SIG-M5 (cell line): ENCODE data around the gene DNER.
A peak's percentile ranks its signal among the peaks of the same experiment; 100 is the strongest.

ENCODE experiments used
- DNase-seq: peaks from one replicate; lab custom pipeline; 2025; lab: John Stamatoyannopoulos, UW

Gene DNER

DNA sequence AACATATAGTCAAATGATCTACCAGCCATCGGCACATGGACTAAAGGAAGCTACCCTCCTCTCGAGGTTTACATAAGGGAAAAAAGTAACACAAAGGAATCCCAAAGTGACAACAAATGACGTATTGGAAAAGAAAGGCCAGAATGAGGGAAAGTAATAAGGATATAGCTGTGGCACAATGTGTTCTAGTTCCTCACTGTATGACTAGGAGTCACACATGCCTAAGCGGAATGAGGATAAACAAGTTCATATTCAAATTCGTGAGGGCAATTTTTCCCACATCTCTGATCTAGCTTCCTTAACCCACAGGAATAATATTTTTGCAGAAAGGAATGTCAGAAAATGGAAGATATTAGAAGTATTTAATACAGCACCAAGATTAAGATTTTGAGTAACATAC, 281.0 kb downstream of the DNER start:
- no peak for DNase-seq

DNA sequence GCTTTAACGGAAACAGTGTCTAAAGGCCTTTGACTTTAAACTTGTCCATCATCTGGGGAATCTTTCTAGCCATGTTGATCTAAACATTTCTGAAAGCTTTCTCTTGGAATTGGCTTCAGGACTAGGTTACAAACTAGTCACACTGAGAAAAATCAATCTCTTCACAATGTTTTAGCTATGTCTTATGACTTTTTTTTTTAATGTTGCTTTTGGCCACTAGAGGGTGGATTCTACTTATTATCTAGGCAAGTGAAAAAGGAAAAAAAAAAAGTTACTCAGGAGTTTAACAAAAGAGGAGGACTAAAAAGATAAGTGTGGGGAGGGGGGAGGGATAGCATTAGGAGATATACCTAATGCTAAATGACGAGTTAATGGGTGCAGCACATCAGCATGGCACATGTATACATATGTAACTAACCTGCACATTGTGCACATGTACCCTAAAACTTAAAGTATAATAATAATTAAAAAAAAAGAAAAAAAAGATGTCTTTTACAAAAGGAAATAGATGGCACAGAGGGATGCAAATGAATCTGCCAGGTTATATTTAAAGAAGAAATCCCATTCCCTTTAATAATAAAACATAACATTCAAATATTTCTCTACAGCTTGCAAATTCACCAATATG, 282.9 kb downstream of the DNER start:
- no peak for DNase-seq

- DNase-seq = no peak
Measured at GRCh38 chr2:229429589-229429988, 284.8 kb downstream of the DNER start.

- no peak for DNase-seq
Measured at GRCh38 chr2:229426464-229426863, 287.9 kb downstream of the DNER start.

DNA sequence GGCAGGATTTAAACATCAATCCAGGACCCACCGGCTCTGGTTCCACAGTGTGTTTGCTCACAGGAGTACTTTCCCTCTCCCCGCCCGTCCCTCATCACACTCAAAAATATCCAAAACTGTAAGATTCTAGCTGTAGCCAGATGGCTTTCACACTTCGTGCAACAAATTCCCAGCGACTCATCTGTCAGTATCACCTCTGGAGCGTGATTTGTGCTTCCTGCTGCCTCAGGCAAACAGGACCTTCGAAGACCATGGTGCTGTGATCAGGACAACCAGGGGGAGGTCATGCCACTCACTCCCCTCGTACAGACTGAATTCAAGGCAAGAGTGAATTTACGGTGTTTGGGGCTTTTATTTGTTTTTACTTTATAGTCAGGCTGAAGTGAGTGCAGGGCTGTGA, 288.8 kb downstream of the DNER start:
- DNase-seq = no peak

GRCh38 chr2:229422063-229422462, 292.3 kb downstream of the DNER start:
- no peak for DNase-seq

GRCh38 chr2:229419158-229419557, 295.2 kb downstream of the DNER start:
- no peak for DNase-seq

DNA sequence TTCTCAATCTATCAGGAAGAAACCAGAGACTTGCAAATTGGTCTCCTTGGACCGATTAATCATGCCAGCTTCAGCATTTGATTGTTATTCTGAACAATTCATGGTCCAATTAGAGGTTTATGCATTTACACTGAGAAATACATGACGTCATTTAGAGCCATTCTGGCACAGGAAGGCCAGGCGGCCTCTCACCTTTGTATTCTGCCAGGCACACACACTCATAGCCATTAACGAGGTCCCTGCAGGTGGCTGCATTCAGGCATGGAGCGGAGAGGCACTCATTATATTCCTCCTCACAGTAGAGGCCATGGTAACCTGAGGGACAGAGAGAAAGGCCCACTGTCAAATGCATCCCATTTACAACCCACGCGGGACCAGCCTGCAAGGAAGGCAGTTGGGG, 296.4 kb downstream of the DNER start:
- no peak for DNase-seq

DNA sequence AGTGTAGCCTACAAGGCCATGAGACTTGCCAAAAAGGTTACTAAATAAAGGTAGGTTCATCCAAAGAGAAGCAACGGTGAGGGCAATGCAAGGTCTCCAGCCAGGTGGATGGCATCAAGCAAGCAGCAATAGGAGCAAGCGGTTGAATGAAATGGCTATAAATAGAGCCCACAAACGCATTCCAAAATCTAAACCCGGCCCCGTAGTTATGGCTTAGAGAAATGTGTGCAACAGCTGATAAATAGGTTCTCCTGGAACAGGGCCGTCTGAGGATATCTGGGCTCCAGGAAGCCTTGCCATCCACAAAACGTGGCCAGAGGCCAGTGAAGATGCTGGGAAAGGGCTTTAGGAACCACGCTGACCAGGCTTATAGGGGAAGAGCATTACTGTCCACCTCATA, 297.2 kb downstream of the DNER start:
- no peak for DNase-seq

GRCh38 chr2:229416116-229416694, 298.1 kb downstream of the DNER start:
- peak; percentile 75 for DNase-seq

- DNase-seq = no peak
Measured at GRCh38 chr2:229414631-229415030, 299.7 kb downstream of the DNER start.

DNA sequence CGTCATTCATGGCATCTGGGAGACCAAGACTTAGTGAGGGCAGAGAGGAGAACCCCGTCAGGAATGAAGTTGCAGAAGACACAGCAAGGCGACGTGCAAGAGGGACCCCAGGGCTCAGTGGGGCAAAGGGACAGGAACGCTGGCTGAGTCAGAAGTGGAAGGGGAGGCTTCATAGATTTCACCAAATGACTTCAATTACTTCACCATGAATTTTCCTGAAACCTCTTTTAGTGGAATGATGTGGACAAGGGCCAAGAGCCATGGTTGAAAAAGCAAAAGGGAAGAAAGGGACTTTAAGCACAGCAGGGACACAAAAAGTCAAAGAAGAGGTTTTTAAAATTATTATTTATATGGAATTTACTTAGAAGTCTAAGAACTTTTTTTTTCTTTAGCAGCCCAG, 301.7 kb downstream of the DNER start:
- no peak for DNase-seq

DNA sequence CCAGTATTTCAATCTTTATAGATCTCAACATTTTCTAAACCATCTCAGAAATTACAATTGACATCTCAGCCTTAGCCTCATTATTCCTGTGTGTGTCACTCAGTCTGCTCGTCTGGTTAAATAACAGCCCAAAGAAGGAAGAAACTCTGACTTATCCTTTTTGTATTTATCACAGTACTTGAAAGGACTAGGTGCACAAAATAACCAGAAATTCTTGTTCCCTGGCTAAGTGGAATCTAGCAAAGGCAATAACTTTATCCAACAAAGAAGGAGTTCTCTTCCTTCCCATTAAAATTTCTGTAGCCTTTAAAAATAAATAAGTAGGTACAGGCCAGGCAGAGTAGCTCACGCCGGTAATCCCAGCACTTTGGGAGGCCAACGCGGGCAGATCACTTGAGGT, 303.4 kb downstream of the DNER start:
- DNase-seq = no peak

- DNase-seq = no peak
Measured at GRCh38 chr2:229410264-229410663, 304.1 kb downstream of the DNER start.

- DNase-seq = no peak
Measured at GRCh38 chr2:229409751-229410181, 304.6 kb downstream of the DNER start.

- DNase-seq = no peak
Measured at GRCh38 chr2:229408962-229409361, 305.4 kb downstream of the DNER start.

DNA sequence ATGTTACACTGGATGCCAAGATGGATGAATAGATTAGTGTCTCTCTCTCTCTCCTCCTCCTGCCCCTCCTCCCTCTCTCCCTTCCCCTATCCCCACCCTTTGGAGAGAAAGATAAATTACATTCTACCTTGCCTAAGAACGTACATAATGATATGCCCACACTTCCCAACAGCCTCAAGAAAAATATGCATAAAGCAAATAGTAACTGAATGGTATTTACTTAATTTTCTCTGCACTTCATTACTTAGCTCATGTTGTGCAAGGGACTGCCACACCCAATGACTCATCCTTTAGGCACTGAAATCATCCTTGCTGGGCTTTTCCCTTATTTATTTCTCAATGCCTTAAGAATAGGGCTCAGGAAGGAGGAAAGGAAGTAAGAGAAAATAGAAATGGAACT, 306.0 kb downstream of the DNER start:
- peak; percentile 71 for DNase-seq

- DNase-seq = no peak
Measured at GRCh38 chr2:229407170-229407569, 307.2 kb downstream of the DNER start.

DNA sequence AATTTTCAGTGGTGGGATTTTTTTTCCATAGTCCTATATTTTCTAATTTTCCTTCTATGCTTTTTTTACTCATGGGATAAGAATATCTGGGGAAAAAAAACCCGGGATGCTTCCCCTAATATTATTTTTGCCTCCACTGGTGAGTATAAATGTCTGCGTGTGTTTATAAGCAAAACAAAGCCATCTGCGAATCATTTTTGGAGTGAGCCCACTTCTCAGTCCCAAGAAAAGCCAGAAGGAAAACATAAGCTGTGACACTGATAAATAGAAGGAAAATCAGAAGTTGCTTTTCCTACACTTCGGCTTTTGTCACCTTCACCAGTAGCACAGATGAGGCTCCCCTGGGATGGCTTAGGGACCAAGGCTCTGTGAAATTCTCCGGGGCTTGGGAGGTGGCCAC, 308.6 kb downstream of the DNER start:
- DNase-seq = no peak

DNA sequence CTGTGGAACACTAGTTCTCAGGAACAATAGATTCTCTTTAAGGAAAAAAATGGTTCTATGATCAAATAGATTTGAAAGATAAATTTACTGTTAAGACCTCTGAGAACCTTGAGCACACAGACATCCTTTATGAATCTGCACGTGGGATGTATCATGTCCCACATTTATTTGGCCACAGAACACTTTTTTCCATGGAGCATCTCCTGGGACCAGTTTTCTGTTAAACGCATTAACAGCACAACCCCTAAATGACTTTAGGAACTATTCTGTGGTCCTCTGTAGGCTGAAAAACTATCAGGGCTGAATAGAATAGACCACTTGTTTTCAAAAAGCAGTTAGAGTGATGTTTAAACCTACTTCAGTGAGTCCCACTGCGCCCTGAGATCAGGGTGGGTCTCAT, 311.1 kb downstream of the DNER start:
- no peak for DNase-seq

GRCh38 chr2:229401171-229401865, 313.0 kb downstream of the DNER start:
- no peak for DNase-seq

- no peak for DNase-seq
Measured at GRCh38 chr2:229393926-229394325, 320.4 kb downstream of the DNER start.

DNA sequence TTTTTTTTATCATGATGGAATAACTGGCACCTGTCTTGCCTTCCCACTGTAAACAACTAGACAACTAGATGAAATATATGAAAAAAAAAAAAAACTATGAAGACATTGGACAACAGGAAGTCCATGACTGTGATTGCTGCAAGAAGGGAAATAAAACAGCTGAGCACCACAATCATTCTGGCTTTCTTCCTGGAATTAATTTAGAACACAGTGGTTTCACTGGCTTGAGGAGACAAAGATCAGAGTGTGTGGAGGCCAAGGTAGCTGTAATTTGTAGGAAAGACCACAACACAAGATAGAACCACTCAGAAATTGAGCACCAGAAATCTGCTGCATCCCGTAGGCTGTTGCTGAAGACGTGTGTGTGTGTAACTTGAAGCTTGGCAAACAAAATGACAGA, 322.2 kb downstream of the DNER start:
- no peak for DNase-seq

- no peak for DNase-seq
Measured at GRCh38 chr2:229388731-229389130, 325.6 kb downstream of the DNER start.
